ENCODE measurements around the gene IL1B. TPM values are rescaled to one million over a fixed set of nuclear protein-coding genes. Genes with fewer than 3 reads are reported as not detected.

IL1B gene
- polyA plus RNA-seq, 1 of the 3 experiments (the other 2 are of a cell fraction) = 0.25 TPM

DNA sequence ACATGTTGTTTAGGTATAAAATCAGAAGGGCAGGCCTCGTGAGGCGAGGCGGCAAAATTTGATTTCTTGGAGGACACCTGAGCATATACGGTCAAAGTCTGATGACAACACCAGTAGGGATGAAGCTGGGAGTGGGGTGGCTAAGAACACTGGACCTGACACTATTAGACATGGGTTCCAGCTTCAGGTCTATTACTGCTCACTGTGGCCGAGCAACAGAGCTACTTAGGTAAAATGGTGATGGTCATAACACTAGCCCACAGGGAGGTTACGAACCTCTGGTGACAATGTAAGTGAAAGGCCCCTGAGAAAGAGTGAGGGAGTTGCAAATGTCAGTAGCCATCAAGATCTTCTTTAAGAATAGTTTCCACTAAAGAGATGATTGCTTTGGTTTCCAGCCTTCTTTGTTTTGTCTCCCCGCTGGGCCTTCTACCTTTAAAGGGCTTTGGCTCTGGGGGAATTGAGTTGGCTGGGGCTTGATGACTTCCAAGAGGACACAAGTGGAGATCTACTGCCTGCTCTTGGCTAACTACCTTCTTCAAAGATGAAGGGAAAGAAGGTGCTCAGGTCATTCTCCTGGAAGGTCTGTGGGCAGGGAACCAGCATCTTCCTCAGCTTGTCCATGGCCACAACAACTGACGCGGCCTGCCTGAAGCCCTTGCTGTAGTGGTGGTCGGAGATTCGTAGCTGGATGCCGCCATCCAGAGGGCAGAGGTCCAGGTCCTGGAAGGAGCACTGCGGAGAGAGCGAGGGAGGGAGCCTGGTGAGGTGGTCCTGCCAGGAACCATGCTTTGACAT, 3.5 kb downstream of the IL1B start:
- Histone ChIP-seq H3K79me2 (ENCODE audit: insufficient read depth) (no peaks in the 10 kb centered on the region), H3K4me1 (ENCODE audit: control insufficient read depth in 1 of 2, insufficient read depth in 2 of 2, low read depth in 1 of 2, low read length in 1 of 2) (no peaks in the 10 kb centered on the region; a peak in 1 of 4 replicates), H3K36me3 (replicated peaks in 1 of 2; ENCODE audit: control insufficient read depth in 1 of 2, insufficient read depth in 2 of 2, low read length in 1 of 2) (no peaks in the 10 kb centered on the region), H3K27ac (ENCODE audit: low read depth in 2 of 2, low read length in 1 of 2) (no peak overlapping the region), H3K27me3 (ENCODE audit: insufficient read depth) (no peaks in the 10 kb centered on the region), H4K20me1 (ENCODE audit: insufficient read depth) (no peaks in the 10 kb centered on the region), H3K9ac (no peak overlapping the region), H3K9me2 (no peaks in the 10 kb centered on the region), H3F3A (replicated peaks; ENCODE audit: insufficient read depth) (no peaks in the 10 kb centered on the region), H2AFZ (ENCODE audit: low read depth) (no peak overlapping the region), H3K4me3 (ENCODE audit: low read depth in 2 of 2, low read length in 1 of 2) (no peak overlapping the region), H3K9me3 (no peaks in the 10 kb centered on the region), H3K4me2 (no peak overlapping the region)
- CTCF ChIA-PET = interaction anchor here (1.0 to 1.3 kb wide), 2 partner anchors 34 to 84 kb away, joined by 3 read pairs; no protein-coding TSS in a partner anchor
- POLR2A ChIA-PET = no interaction called here
- no peak for DNase-seq
- TF ChIP-seq TCF12 (IDR thresholded peaks at IDR 0.05) (no peak), GATA2 (CRISPR knock-in tag; IDR thresholded peaks at IDR 0.05) (no peak), TEAD4 (IDR thresholded peaks at IDR 0.05; ENCODE audit: borderline replicate concordance, insufficient read depth) (no peak), YY1 (IDR thresholded peaks at IDR 0.05; ENCODE audit: low read depth) (no peak)
- 52% methylated on average over 14 of the region's 14 CpGs for WGBS (ENCODE audit: low lambda C conversion rate)

DNA sequence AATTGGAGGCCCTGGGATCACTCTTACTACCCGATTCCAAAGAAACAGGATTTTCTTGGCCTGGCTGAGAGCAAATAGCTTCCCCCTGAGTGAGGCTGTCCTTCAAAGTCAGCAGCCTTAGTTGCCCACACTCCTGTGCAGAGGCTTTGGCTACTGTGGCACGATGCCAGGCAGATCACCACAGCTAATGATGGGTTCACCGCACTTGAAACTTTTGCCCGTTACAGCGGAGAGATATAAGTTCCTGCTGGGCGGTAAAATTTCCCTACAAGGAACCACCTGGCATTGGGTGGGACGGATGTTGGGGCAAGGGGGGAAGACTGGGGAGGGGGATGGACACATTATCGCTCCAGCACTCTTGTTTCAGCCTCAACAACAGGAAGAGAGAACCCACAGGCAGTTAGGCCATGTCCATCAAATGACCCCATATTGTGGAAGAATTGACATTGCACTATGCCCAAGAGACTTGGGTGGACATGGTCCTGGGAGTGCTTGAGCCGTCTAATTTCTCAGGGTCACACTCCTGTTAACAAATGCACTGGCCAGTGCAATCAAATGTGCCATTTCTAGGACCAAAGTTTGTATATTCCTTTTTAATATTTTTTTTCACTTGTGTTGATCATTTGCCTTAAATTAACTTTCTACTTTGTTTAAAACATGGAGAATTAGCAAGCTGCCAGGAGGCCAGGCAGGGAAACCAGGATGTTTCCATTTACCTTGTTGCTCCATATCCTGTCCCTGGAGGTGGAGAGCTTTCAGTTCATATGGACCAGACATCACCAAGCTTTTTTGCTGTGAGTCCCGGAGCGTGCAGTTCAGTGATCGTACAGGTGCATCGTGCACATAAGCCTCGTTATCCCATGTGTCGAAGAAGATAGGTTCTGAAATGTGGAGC, 4.4 kb downstream of the IL1B start:
- POLR2A ChIA-PET = no interaction called here
- H3F3A ChIP-seq (replicated peaks; ENCODE audit: insufficient read depth) = no peaks in the 10 kb centered on the region
- CTCF ChIA-PET = interaction anchor here (1.0 kb wide), 1 partner anchor 83 kb away, joined by 3 read pairs; no protein-coding TSS in a partner anchor
- H3K4me1 ChIP-seq (ENCODE audit: control insufficient read depth in 1 of 2, insufficient read depth in 2 of 2, low read depth in 1 of 2, low read length in 1 of 2) = no peaks in the 10 kb centered on the region; a peak in 1 of 4 replicates
- H4K20me1 ChIP-seq (ENCODE audit: insufficient read depth) = no peaks in the 10 kb centered on the region
- no peak overlapping the region for H3K9ac ChIP-seq
- no peak overlapping the region for H2AFZ ChIP-seq (ENCODE audit: low read depth)
- H3K4me3 ChIP-seq (ENCODE audit: low read depth in 2 of 2, low read length in 1 of 2) = no peak overlapping the region
- no peaks in the 10 kb centered on the region for H3K9me3 ChIP-seq
- H3K79me2 ChIP-seq (ENCODE audit: insufficient read depth) = no peaks in the 10 kb centered on the region
- TF ChIP-seq EP300 (IDR thresholded peaks at IDR 0.05; ENCODE audit: borderline replicate concordance in 1 of 2, low read depth in 1 of 2, low read length in 1 of 2) = no peak
- TF ChIP-seq, protein P1, sequence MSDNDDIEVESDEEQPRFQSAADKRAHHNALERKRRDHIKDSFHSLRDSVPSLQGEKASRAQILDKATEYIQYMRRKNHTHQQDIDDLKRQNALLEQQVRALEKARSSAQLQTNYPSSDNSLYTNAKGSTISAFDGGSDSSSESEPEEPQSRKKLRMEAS (IDR thresholded peaks at IDR 0.05; ENCODE audit: low read depth) = no peak
- no peak for TF ChIP-seq RAD21 (IDR thresholded peaks at IDR 0.05; ENCODE audit: low read length)
- TF ChIP-seq, protein P2, sequence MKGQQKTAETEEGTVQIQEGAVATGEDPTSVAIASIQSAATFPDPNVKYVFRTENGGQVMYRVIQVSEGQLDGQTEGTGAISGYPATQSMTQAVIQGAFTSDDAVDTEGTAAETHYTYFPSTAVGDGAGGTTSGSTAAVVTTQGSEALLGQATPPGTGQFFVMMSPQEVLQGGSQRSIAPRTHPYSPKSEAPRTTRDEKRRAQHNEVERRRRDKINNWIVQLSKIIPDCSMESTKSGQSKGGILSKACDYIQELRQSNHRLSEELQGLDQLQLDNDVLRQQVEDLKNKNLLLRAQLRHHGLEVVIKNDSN (IDR thresholded peaks at IDR 0.05; ENCODE audit: borderline replicate concordance, low read depth) = no peak
- TF ChIP-seq, protein P3, sequence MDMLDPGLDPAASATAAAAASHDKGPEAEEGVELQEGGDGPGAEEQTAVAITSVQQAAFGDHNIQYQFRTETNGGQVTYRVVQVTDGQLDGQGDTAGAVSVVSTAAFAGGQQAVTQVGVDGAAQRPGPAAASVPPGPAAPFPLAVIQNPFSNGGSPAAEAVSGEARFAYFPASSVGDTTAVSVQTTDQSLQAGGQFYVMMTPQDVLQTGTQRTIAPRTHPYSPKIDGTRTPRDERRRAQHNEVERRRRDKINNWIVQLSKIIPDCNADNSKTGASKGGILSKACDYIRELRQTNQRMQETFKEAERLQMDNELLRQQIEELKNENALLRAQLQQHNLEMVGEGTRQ (IDR thresholded peaks at IDR 0.05; ENCODE audit: borderline replicate concordance, low read depth, low read length) = no peak
- TF ChIP-seq TCF12 (IDR thresholded peaks at IDR 0.05) = no peak
- no peak for TF ChIP-seq JUND (IDR thresholded peaks at IDR 0.05)
- TF ChIP-seq YY1 (IDR thresholded peaks at IDR 0.05; ENCODE audit: low read depth) = no peak
- no peak for TF ChIP-seq FOXJ3 (CRISPR knock-in tag; IDR thresholded peaks at IDR 0.05)
- no peak for TF ChIP-seq RXRA (IDR thresholded peaks at IDR 0.05; ENCODE audit: borderline replicate concordance, low read depth)
- TF ChIP-seq GATA2 (CRISPR knock-in tag; IDR thresholded peaks at IDR 0.05) = no peak
- no peak for TF ChIP-seq SIN3A (IDR thresholded peaks at IDR 0.05; ENCODE audit: borderline replicate concordance, low read depth, low read length)
- TF ChIP-seq ELF1 (IDR thresholded peaks at IDR 0.05) = no peak
- no peak for TF ChIP-seq TAF1 (IDR thresholded peaks at IDR 0.05; ENCODE audit: borderline replicate concordance, low read depth, low read length)
- TF ChIP-seq POLR2AphosphoS5 (IDR thresholded peaks at IDR 0.05; ENCODE audit: low read depth, low read length) = no peak
- TF ChIP-seq FOXM1 (IDR thresholded peaks at IDR 0.05; ENCODE audit: low read depth) = no peak
- no peak for TF ChIP-seq TEAD4 (IDR thresholded peaks at IDR 0.05; ENCODE audit: borderline replicate concordance, insufficient read depth)
- TF ChIP-seq, protein P4, sequence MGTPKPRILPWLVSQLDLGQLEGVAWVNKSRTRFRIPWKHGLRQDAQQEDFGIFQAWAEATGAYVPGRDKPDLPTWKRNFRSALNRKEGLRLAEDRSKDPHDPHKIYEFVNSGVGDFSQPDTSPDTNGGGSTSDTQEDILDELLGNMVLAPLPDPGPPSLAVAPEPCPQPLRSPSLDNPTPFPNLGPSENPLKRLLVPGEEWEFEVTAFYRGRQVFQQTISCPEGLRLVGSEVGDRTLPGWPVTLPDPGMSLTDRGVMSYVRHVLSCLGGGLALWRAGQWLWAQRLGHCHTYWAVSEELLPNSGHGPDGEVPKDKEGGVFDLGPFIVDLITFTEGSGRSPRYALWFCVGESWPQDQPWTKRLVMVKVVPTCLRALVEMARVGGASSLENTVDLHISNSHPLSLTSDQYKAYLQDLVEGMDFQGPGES (IDR thresholded peaks at IDR 0.05; ENCODE audit: low read depth, low read length) = no peak
- TF ChIP-seq, protein P5, sequence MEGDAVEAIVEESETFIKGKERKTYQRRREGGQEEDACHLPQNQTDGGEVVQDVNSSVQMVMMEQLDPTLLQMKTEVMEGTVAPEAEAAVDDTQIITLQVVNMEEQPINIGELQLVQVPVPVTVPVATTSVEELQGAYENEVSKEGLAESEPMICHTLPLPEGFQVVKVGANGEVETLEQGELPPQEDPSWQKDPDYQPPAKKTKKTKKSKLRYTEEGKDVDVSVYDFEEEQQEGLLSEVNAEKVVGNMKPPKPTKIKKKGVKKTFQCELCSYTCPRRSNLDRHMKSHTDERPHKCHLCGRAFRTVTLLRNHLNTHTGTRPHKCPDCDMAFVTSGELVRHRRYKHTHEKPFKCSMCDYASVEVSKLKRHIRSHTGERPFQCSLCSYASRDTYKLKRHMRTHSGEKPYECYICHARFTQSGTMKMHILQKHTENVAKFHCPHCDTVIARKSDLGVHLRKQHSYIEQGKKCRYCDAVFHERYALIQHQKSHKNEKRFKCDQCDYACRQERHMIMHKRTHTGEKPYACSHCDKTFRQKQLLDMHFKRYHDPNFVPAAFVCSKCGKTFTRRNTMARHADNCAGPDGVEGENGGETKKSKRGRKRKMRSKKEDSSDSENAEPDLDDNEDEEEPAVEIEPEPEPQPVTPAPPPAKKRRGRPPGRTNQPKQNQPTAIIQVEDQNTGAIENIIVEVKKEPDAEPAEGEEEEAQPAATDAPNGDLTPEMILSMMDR (IDR thresholded peaks at IDR 0.05) = no peak
- no peaks in the 10 kb centered on the region for H3K9me2 ChIP-seq
- 64% methylated on average over 15 of the region's 15 CpGs for WGBS (ENCODE audit: low lambda C conversion rate)
- no peak overlapping the region for H3K27ac ChIP-seq (ENCODE audit: low read depth in 2 of 2, low read length in 1 of 2)
- H3K27me3 ChIP-seq (ENCODE audit: insufficient read depth) = no peaks in the 10 kb centered on the region
- no peak for DNase-seq
- H3K4me2 ChIP-seq = no peak overlapping the region
- H3K36me3 ChIP-seq (replicated peaks in 1 of 2; ENCODE audit: control insufficient read depth in 1 of 2, insufficient read depth in 2 of 2, low read length in 1 of 2) = no peaks in the 10 kb centered on the region
